SK-N-SH treated with all-trans-retinoic acid at 6 μM for 48 hours (cell line): ENCODE results near the gene USP13.
A peak's percentile ranks its signal among the peaks of the same experiment; 100 is the strongest.

Source experiments
- ATAC-seq: fragments of 200-7000 bp; cut with Tn5 transposase; 3 replicates; pipeline ENCODE4 v1.9.1; 2020; ENCODE audit warnings: mild to moderate bottlenecking, moderate library complexity
- ARNTL ChIP-seq: fragments of 450-650 bp; formaldehyde crosslinking; IDR thresholded peaks from 2 replicates; pipeline ENCODE4 v1.5.0; 2020; ENCODE audit warnings: low read depth, mild to moderate bottlenecking, moderate library complexity, borderline replicate concordance
- BACH2 ChIP-seq: fragments of 250-450 bp; sonication (Bioruptor Pico); IDR thresholded peaks from 2 replicates; pipeline ENCODE4 v1.9.0; 2021; ENCODE audit warnings: mild to moderate bottlenecking, borderline replicate concordance
- CREB5 ChIP-seq: fragments of 250-450 bp; sonication (Bioruptor Pico); IDR thresholded peaks from 2 replicates; pipeline ENCODE4 v1.5.1; 2020; ENCODE audit warnings: low read depth, mild to moderate bottlenecking, moderate library complexity
- CSDC2 ChIP-seq: fragments of 250-450 bp; sonication (Bioruptor Pico); IDR thresholded peaks from 2 replicates; pipeline ENCODE4 v1.5.0; 2020; ENCODE audit warnings: mild to moderate bottlenecking, moderate library complexity
- ESRRG ChIP-seq: fragments of 250-450 bp; sonication (Bioruptor Pico); IDR thresholded peaks from 2 replicates; pipeline ENCODE4 v1.6.1; 2021; ENCODE audit warnings: mild to moderate bottlenecking
- GLIS3 ChIP-seq: fragments of 250-450 bp; sonication (Bioruptor Pico); IDR thresholded peaks from 2 replicates; pipeline ENCODE4 v1.5.0; 2020; ENCODE audit warnings: mild to moderate bottlenecking, moderate library complexity
- ISL1 ChIP-seq: fragments of 250-450 bp; sonication (Bioruptor Pico); IDR thresholded peaks from 2 replicates; pipeline ENCODE4 v2.1.2; 2022; ENCODE audit warnings: mild to moderate bottlenecking, moderate library complexity
- OSR1 ChIP-seq: fragments of 250-450 bp; sonication (Bioruptor Pico); IDR thresholded peaks from 2 replicates; pipeline ENCODE4 v1.8.0; 2022; ENCODE audit warnings: moderate library complexity, mild to moderate bottlenecking, inconsistent platforms
- PPARA ChIP-seq: fragments of 250-450 bp; sonication (Bioruptor Pico); IDR thresholded peaks from 2 replicates; pipeline ENCODE4 v1.5.0; 2020; ENCODE audit warnings: mild to moderate bottlenecking, borderline replicate concordance
- RARB ChIP-seq: fragments of 250-450 bp; sonication (Bioruptor Pico); IDR thresholded peaks from 2 replicates; pipeline ENCODE4 v1.8.0; 2021; ENCODE audit warnings: mild to moderate bottlenecking, moderate library complexity
- SNAI2 ChIP-seq: fragments of 250-450 bp; sonication (Bioruptor Pico); IDR thresholded peaks from 2 replicates; pipeline ENCODE4 v1.5.0; 2020; ENCODE audit warnings: mild to moderate bottlenecking, moderate library complexity
- TCF4 ChIP-seq: fragments of 250-450 bp; sonication (Bioruptor Pico); IDR thresholded peaks from 2 replicates; pipeline ENCODE4 v1.8.0; 2021; ENCODE audit warnings: mild to moderate bottlenecking, moderate library complexity, borderline replicate concordance
- TOX ChIP-seq: fragments of 250-450 bp; sonication (Bioruptor Pico); IDR thresholded peaks from 2 replicates; pipeline ENCODE4 v1.8.0; 2021; ENCODE audit warnings: mild to moderate bottlenecking, moderate library complexity, borderline replicate concordance
- TSHZ2 ChIP-seq: fragments of 250-450 bp; sonication (Bioruptor Pico); IDR thresholded peaks from 2 replicates; pipeline ENCODE4 v1.5.0; 2020; ENCODE audit warnings: mild to moderate bottlenecking, moderate library complexity
- ZC3H10 ChIP-seq: fragments of 250-450 bp; sonication (Bioruptor Pico); IDR thresholded peaks from 2 replicates; pipeline ENCODE4 v1.5.1; 2021; ENCODE audit warnings: mild to moderate bottlenecking, moderate library complexity
- ZFP3 ChIP-seq: fragments of 250-450 bp; sonication (Bioruptor Pico); IDR thresholded peaks from 2 replicates; pipeline ENCODE4 v1.5.0; 2020; ENCODE audit warnings: mild to moderate bottlenecking, moderate library complexity
- ZFP30 ChIP-seq: fragments of 450-650 bp; formaldehyde crosslinking; IDR thresholded peaks from 2 replicates; pipeline ENCODE4 v1.5.0; 2022; ENCODE audit warnings: mild to moderate bottlenecking, moderate library complexity
- ZNF565 ChIP-seq: fragments of 450-650 bp; formaldehyde crosslinking; conservative IDR thresholded peaks from 2 replicates; pipeline ENCODE4 v1.5.0; 2020; ENCODE audit warnings: low read depth, mild to moderate bottlenecking, moderate library complexity
- ZNF70 ChIP-seq: fragments of 450-650 bp; formaldehyde crosslinking; IDR thresholded peaks from 2 replicates; pipeline ENCODE4 v1.5.0; 2020; ENCODE audit warnings: mild to moderate bottlenecking, moderate library complexity
- ZNF8 ChIP-seq: fragments of 450-650 bp; formaldehyde crosslinking; IDR thresholded peaks from 2 replicates; pipeline ENCODE4 v1.5.0; 2020; ENCODE audit warnings: mild to moderate bottlenecking, moderate library complexity
- TF ChIP-seq, protein P1 (sequence below): fragments of 250-450 bp; sonication (Bioruptor Pico); IDR thresholded peaks from 2 replicates; pipeline ENCODE4 v1.8.0; 2020; ENCODE audit warnings: mild to moderate bottlenecking, moderate library complexity, borderline replicate concordance

USP13 gene

GRCh38 chr3:179688850-179689249, 36.0 kb downstream of the USP13 start:
- TF ChIP-seq TSHZ2 (CRISPR knock-in tag) (no peak), RARB (CRISPR knock-in tag) (no peak), GLIS3 (CRISPR knock-in tag) (no peak), TCF4 (no peak), OSR1 (CRISPR knock-in tag) (no peak), ZNF8 (CRISPR knock-in tag) (no peak)
- TF ChIP-seq, protein P1, sequence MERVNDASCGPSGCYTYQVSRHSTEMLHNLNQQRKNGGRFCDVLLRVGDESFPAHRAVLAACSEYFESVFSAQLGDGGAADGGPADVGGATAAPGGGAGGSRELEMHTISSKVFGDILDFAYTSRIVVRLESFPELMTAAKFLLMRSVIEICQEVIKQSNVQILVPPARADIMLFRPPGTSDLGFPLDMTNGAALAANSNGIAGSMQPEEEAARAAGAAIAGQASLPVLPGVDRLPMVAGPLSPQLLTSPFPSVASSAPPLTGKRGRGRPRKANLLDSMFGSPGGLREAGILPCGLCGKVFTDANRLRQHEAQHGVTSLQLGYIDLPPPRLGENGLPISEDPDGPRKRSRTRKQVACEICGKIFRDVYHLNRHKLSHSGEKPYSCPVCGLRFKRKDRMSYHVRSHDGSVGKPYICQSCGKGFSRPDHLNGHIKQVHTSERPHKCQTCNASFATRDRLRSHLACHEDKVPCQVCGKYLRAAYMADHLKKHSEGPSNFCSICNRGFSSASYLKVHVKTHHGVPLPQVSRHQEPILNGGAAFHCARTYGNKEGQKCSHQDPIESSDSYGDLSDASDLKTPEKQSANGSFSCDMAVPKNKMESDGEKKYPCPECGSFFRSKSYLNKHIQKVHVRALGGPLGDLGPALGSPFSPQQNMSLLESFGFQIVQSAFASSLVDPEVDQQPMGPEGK (CRISPR knock-in tag), result no peak
- peak; percentile 55; the same call in 2 of the 3 replicates for ATAC-seq

GRCh38 chr3:179694731-179695130, 41.9 kb downstream of the USP13 start:
- ATAC-seq, result no peak
- TF ChIP-seq CREB5 (CRISPR knock-in tag), result no peak
- TF ChIP-seq SNAI2, result no peak
- TF ChIP-seq RARB (CRISPR knock-in tag), result no peak
- no peak for TF ChIP-seq TSHZ2 (CRISPR knock-in tag)
- no peak for TF ChIP-seq ZFP3 (CRISPR knock-in tag)
- TF ChIP-seq ESRRG (CRISPR knock-in tag), result no peak
- no peak for TF ChIP-seq ZNF8 (CRISPR knock-in tag)
- TF ChIP-seq ISL1, result no peak
- TF ChIP-seq CSDC2 (CRISPR knock-in tag), result no peak
- TF ChIP-seq, protein P1 (CRISPR knock-in tag), result no peak
- TF ChIP-seq OSR1 (CRISPR knock-in tag), result no peak
- no peak for TF ChIP-seq TOX (CRISPR knock-in tag)
- TF ChIP-seq ZNF70 (CRISPR knock-in tag), result no peak
- no peak for TF ChIP-seq ZNF565
- TF ChIP-seq PPARA (CRISPR knock-in tag), result no peak
- TF ChIP-seq BACH2, result no peak
- no peak for TF ChIP-seq GLIS3 (CRISPR knock-in tag)

- ATAC-seq, result no peak
- TF ChIP-seq ZC3H10 (CRISPR knock-in tag) (no peak), TCF4 (no peak), GLIS3 (CRISPR knock-in tag) (no peak), ZFP30 (no peak), ZNF8 (CRISPR knock-in tag) (no peak), CREB5 (CRISPR knock-in tag) (no peak), ISL1 (no peak), BACH2 (no peak), OSR1 (CRISPR knock-in tag) (no peak), ARNTL (CRISPR knock-in tag) (no peak), CSDC2 (CRISPR knock-in tag) (no peak), PPARA (CRISPR knock-in tag) (no peak), RARB (CRISPR knock-in tag) (no peak), SNAI2 (no peak)
Measured at GRCh38 chr3:179695672-179696313, 43.0 kb downstream of the USP13 start.
